ENCODE measurements around the gene DEXI. TPM values are rescaled to one million over a fixed set of nuclear protein-coding genes. Genes with fewer than 3 reads are reported as not detected.

DEXI gene
- total and polyA plus RNA-seq, 2 experiments from 2014 or later: 92.1 to 115 TPM

GRCh38 chr16:10980813-10981212 lies 38.5 kb upstream of the DEXI start:
- no peaks in the 10 kb centered on the region for H3K9me3 ChIP-seq (ENCODE audit: low read depth)
- H3K27me3 ChIP-seq: no peaks in the 10 kb centered on the region
- H3K4me1 ChIP-seq (ENCODE audit: low read depth): peaks cover 10% of the 10 kb centered on the region
- H3K36me3 ChIP-seq: no peaks in the 10 kb centered on the region
- no peak overlapping the region for H3K4me3 ChIP-seq
- no peak for DNase-seq (ENCODE audit: low read depth in 1 of 2, low spot score in 1 of 2)
- no peak for TF ChIP-seq CTCF (IDR thresholded peaks at IDR 0.05; ENCODE audit: low read depth, low read length)
- H3K27ac ChIP-seq: no peak overlapping the region

GRCh38 chr16:10979717-10980601 lies 37.7 kb upstream of the DEXI start:
- Histone ChIP-seq H3K4me1 (ENCODE audit: low read depth) (peaks cover 10% of the 10 kb centered on the region), H3K9me3 (ENCODE audit: low read depth) (no peaks in the 10 kb centered on the region), H3K36me3 (no peaks in the 10 kb centered on the region), H3K27ac (no peak overlapping the region), H3K27me3 (no peaks in the 10 kb centered on the region), H3K4me3 (no peak overlapping the region)
- DNase-seq (ENCODE audit: low read depth in 1 of 2, low spot score in 1 of 2): peak in 1 of 2 donors; percentile 84
- TF ChIP-seq CTCF (IDR thresholded peaks at IDR 0.05; ENCODE audit: low read depth, low read length): no peak

- no peaks in the 10 kb centered on the region for H3K9me3 ChIP-seq (ENCODE audit: low read depth)
- no peak overlapping the region for H3K27ac ChIP-seq
- H3K27me3 ChIP-seq: no peaks in the 10 kb centered on the region
- H3K36me3 ChIP-seq: no peaks in the 10 kb centered on the region
- no peak overlapping the region for H3K4me3 ChIP-seq
- no peak for DNase-seq (ENCODE audit: low read depth in 1 of 2, low spot score in 1 of 2)
- H3K4me1 ChIP-seq (ENCODE audit: low read depth): peaks cover 10% of the 10 kb centered on the region
- no peak for TF ChIP-seq CTCF (IDR thresholded peaks at IDR 0.05; ENCODE audit: low read depth, low read length)
Measured at GRCh38 chr16:10978871-10979446, 36.7 kb upstream of the DEXI start.

GRCh38 chr16:10978124-10978523 lies 35.9 kb upstream of the DEXI start:
- Histone ChIP-seq H3K27me3 (no peaks in the 10 kb centered on the region), H3K36me3 (no peaks in the 10 kb centered on the region), H3K4me3 (no peak overlapping the region), H3K27ac (no peak overlapping the region), H3K4me1 (ENCODE audit: low read depth) (peaks cover 10% of the 10 kb centered on the region), H3K9me3 (ENCODE audit: low read depth) (no peaks in the 10 kb centered on the region)
- no peak for DNase-seq (ENCODE audit: low read depth in 1 of 2, low spot score in 1 of 2)
- no peak for TF ChIP-seq CTCF (IDR thresholded peaks at IDR 0.05; ENCODE audit: low read depth, low read length)

GRCh38 chr16:10976634-10977033 lies 34.4 kb upstream of the DEXI start:
- peak in 1 of 2 donors; percentile 53 for DNase-seq (ENCODE audit: low read depth in 1 of 2, low spot score in 1 of 2)
- Histone ChIP-seq H3K27me3 (no peaks in the 10 kb centered on the region), H3K4me1 (ENCODE audit: low read depth) (peaks cover 10% of the 10 kb centered on the region), H3K36me3 (no peaks in the 10 kb centered on the region), H3K9me3 (ENCODE audit: low read depth) (no peaks in the 10 kb centered on the region), H3K27ac (peak overlapping the region; percentile 66), H3K4me3 (no peak overlapping the region)
- no peak for TF ChIP-seq CTCF (IDR thresholded peaks at IDR 0.05; ENCODE audit: low read depth, low read length)
